ENCODE data around the gene TSNAX. TPM values are rescaled to one million over a fixed set of nuclear protein-coding genes. Genes with fewer than 3 reads are reported as not detected.

TSNAX gene
- total and polyA plus RNA-seq, 2 of the 8 experiments (the other 6 are each of a cell fraction or from before 2014, with no cell fraction given), result 7.7 to 34.0 TPM

GRCh38 chr1:231563247-231563646 lies 34.8 kb downstream of the TSNAX start:
- Histone ChIP-seq H3K9me3 (ENCODE audit: insufficient read depth in 2 of 2, low read depth in 1 of 2, low read length in 1 of 2) (no peaks in the 10 kb centered on the region), H3K9ac (replicated peaks in 1 of 4; ENCODE audit: extremely low read depth in 1 of 4, low read depth in 3 of 4, low read length in 3 of 4) (no peak overlapping the region), H3K23me2 (ENCODE audit: low read depth, low read length) (no peaks in the 10 kb centered on the region), H2BK15ac (ENCODE audit: low read length) (no peak overlapping the region), H2BK120ac (replicated peaks; ENCODE audit: low read depth, low read length) (no peak overlapping the region), H4K5ac (ENCODE audit: insufficient read length, low read depth, low read length) (no peak overlapping the region), H3K4me2 (ENCODE audit: insufficient read depth in 1 of 2, low read depth in 2 of 2, low read length in 2 of 2) (no peak overlapping the region), H3K36me3 (ENCODE audit: control insufficient read depth in 2 of 4, insufficient read depth in 4 of 4, low read length in 3 of 4) (peaks cover 0 to 20% (median 6%) of the 10 kb centered on the region in 4 experiments; a peak in 5 of 8 replicates), H3K4ac (replicated peaks; ENCODE audit: insufficient read length, low read depth, low read length) (no peak overlapping the region), H4K8ac (ENCODE audit: extremely low read depth, insufficient read depth, low read length) (no peak overlapping the region), H3K79me1 (ENCODE audit: low read depth, low read length) (no peaks in the 10 kb centered on the region), H3K4me1 (replicated peaks in 1 of 4; ENCODE audit: control insufficient read depth in 3 of 4, insufficient read depth in 4 of 4, low read length in 3 of 4) (no peaks in the 10 kb centered on the region), H2BK5ac (ENCODE audit: low read depth, low read length) (no peak overlapping the region), H3K14ac (ENCODE audit: insufficient read length) (no peak overlapping the region), H4K20me1 (replicated peaks in 1 of 2; ENCODE audit: control insufficient read depth in 1 of 2, insufficient read depth in 2 of 2, low read length in 2 of 2) (no peaks in the 10 kb centered on the region), H3K23ac (ENCODE audit: insufficient read length) (no peak overlapping the region), H2BK12ac (ENCODE audit: low read depth, low read length) (no peak overlapping the region), H2BK20ac (ENCODE audit: low read length) (no peak overlapping the region), H3K56ac (replicated peaks; ENCODE audit: insufficient read length, low read depth, low read length) (no peak overlapping the region), H3K27ac (ENCODE audit: low read depth, low read length) (no peak overlapping the region), H3K18ac (ENCODE audit: extremely low read depth, low read length) (no peak overlapping the region), H2AK5ac (ENCODE audit: low read depth, low read length) (no peak overlapping the region), H3K4me3 (ENCODE audit: extremely low read depth in 1 of 4, insufficient read depth in 2 of 4, low read depth in 3 of 4, low read length in 4 of 4) (no peak overlapping the region), H3K79me2 (ENCODE audit: control insufficient read depth in 1 of 2, insufficient read depth in 2 of 2, low read length in 2 of 2) (no peaks in the 10 kb centered on the region), H4K91ac (replicated peaks; ENCODE audit: insufficient read length, low read length) (no peak overlapping the region), H3K27me3 (replicated peaks in 1 of 4; ENCODE audit: control insufficient read depth in 3 of 4, extremely low read depth in 1 of 4, insufficient read depth in 3 of 4, low read length in 3 of 4) (peaks cover 0 to 1% (median 0%) of the 10 kb centered on the region in 4 experiments; a peak in 1 of 7 replicates), H2AFZ (ENCODE audit: low read length) (no peak overlapping the region)
- TF ChIP-seq CBX5 (IDR thresholded peaks at IDR 0.05; ENCODE audit: low read depth, low read length) (no peak), BCL11A (IDR thresholded peaks at IDR 0.05; ENCODE audit: low read depth in 2 of 2, low read length in 2 of 2) (no peak)
- ChIA-PET CTCF (ENCODE audit: partially characterized antibody) (no interaction called here), POLR2A (ENCODE audit: partially characterized antibody) (interaction anchor here (0.6 kb wide), 1 partner anchor 143 kb away, joined by 3 read pairs; no protein-coding TSS in a partner anchor)
- FAIRE-seq (no peak), DNase-seq (ENCODE audit: low read depth in 1 of 2, low spot score in 2 of 2) (no peak)
- 100% methylated on average over 2 of the region's 2 CpGs; no CpG with 5 or more reads in 1 of the 2 experiments for WGBS, 2 experiments (ENCODE audit: extremely low coverage in 1 of 2, insufficient coverage in 1 of 2, insufficient read length in 1 of 2, insufficient replicate concordance in 2 of 2, low coverage in 1 of 2, low lambda C conversion rate in 2 of 2, missing lambda C conversion rate in 1 of 2)
